Natural killer cell (primary cell): Measurements from ENCODE around the gene KLK7. TPM values are rescaled to one million over a fixed set of nuclear protein-coding genes. Genes with fewer than 3 reads are reported as not detected.

Experiments
- ATAC-seq, 3 donors: fragments of 150-1000 bp in 2 of 3; fragments of 200-7000 bp in 1 of 3; cut with Tn5 transposase; 1 replicate in 1 of 3; 2 replicates in 2 of 3; pipeline ENCODE4 v1.10.0; 2021; ENCODE audit warnings: mild to moderate bottlenecking in 2 of 3, moderate library complexity in 2 of 3
- DNase-seq, 2 donors: peaks; one replicate each; pipeline versions ENCODE4 v3.0.0 to v3.0.0-alpha.2; 2013 to 2021; ENCODE audit warnings: mixed read lengths in 1 of 2
- H3K27ac ChIP-seq: one replicate; pipeline ENCODE4 v1.5.1; 2013; ENCODE audit warnings: mild to moderate bottlenecking, low read length
- H3K27me3 ChIP-seq: one replicate; pipeline ENCODE4 v1.6.1; 2013; ENCODE audit warnings: low read length; ENCODE audit not compliant: control insufficient read depth, insufficient read depth
- H3K36me3 ChIP-seq: one replicate; pipeline ENCODE4 v1.6.1; 2013; ENCODE audit warnings: low read length; ENCODE audit not compliant: control insufficient read depth, insufficient read depth
- H3K4me1 ChIP-seq: one replicate; pipeline ENCODE4 v1.6.1; 2013; ENCODE audit warnings: low read length; ENCODE audit not compliant: control insufficient read depth, insufficient read depth
- H3K4me3 ChIP-seq: one replicate; pipeline ENCODE4 v1.5.1; 2013; ENCODE audit warnings: low read length
- H3K9me3 ChIP-seq: one replicate; pipeline ENCODE4 v1.6.1; 2013; ENCODE audit warnings: low read length; ENCODE audit not compliant: control insufficient read depth, insufficient read depth
- H3K27ac Mint-ChIP-seq, 2 donors: one replicate each; pipeline ENCODE4 v1.8.0; 2022; ENCODE audit warnings: mild to moderate bottlenecking in 2 of 2, mixed read lengths in 2 of 2, moderate library complexity in 1 of 2
- H3K27me3 Mint-ChIP-seq, 2 donors: one replicate each; pipeline ENCODE4 v1.8.0; 2022; ENCODE audit warnings: low read depth in 2 of 2, mixed read lengths in 2 of 2
- H3K36me3 Mint-ChIP-seq: one replicate; pipeline ENCODE4 v1.8.0; 2022; ENCODE audit warnings: mixed read lengths
- H3K4me1 Mint-ChIP-seq, 2 donors: one replicate each; pipeline ENCODE4 v1.8.0; 2022; ENCODE audit warnings: mixed read lengths in 2 of 2
- H3K4me3 Mint-ChIP-seq: one replicate; pipeline ENCODE4 v1.8.0; 2022; ENCODE audit warnings: mild to moderate bottlenecking, moderate library complexity, mixed read lengths
- H3K9me3 Mint-ChIP-seq, 2 donors: one replicate each; pipeline ENCODE4 v1.8.0; 2022; ENCODE audit warnings: mixed read lengths in 2 of 2
- CTCF ChIP-seq: fragments of 200-600 bp; IDR thresholded peaks from one replicate; pipeline ENCODE4 v1.8.0; 2022; ENCODE audit warnings: antibody characterized with exemption
- WGBS: methylation state at CpG from one replicate; pipeline ENCODE4 v1.1.7; 2013; ENCODE audit warnings: missing lambda C conversion rate; ENCODE audit not compliant: insufficient coverage; 5-methylcytosine and 5-hydroxymethylcytosine counted together
- intact Hi-C: fragments of 100-400 bp; cut with micrococcal nuclease; formaldehyde crosslinking; loops from one replicate; pipeline ENCODE4 v1.14.2; 2022
- total RNA-seq, 4 donors: library from RNA; stranded (reverse); fragments of 120-200 nt in 1 of 4; gene quantifications; one replicate each; pipeline versions ENCODE4 v1.2.3 to v1.2.4, GENCODE V29; 2013 to 2022

Gene KLK7
- total RNA-seq, 3 donors from 2014 or later (not counting 1 experiment from before 2014, with no cell fraction given) = not detected

- Mint-ChIP-seq H3K9me3 (peaks cover 7 to 8% of the 10 kb centered on the region in 2 donors), H3K36me3 (no peaks in the 10 kb centered on the region), H3K27me3 (peaks cover 17 to 25% of the 10 kb centered on the region in 2 donors), H3K27ac (no peak overlapping the region), H3K4me1 (no peaks in the 10 kb centered on the region), H3K4me3 (no peak overlapping the region)
- ATAC-seq = no peak
- intact Hi-C loops = no loop called here
- 86% methylated on average over 6 of the region's 6 CpGs for WGBS
- no peak for DNase-seq
- H3K4me1 ChIP-seq = no peaks in the 10 kb centered on the region
- no peaks in the 10 kb centered on the region for H3K9me3 ChIP-seq
- no peak overlapping the region for H3K4me3 ChIP-seq
- no peak for TF ChIP-seq CTCF
- H3K27me3 ChIP-seq = no peaks in the 10 kb centered on the region
- H3K27ac ChIP-seq = no peak overlapping the region
- no peaks in the 10 kb centered on the region for H3K36me3 ChIP-seq
Observed at GRCh38 chr19:50963381-50963780, 20.3 kb downstream of the KLK7 start.

- peaks cover 7 to 8% of the 10 kb centered on the region in 2 donors for H3K9me3 Mint-ChIP-seq
- no peaks in the 10 kb centered on the region for H3K4me1 Mint-ChIP-seq
- Histone ChIP-seq H3K4me3 (no peak overlapping the region), H3K27ac (no peak overlapping the region), H3K9me3 (no peaks in the 10 kb centered on the region), H3K36me3 (no peaks in the 10 kb centered on the region), H3K27me3 (no peaks in the 10 kb centered on the region), H3K4me1 (no peaks in the 10 kb centered on the region)
- ATAC-seq (no peak), DNase-seq (no peak)
- H3K27ac Mint-ChIP-seq = no peak overlapping the region
- 91% methylated on average over 1 of the region's 1 CpG for WGBS
- intact Hi-C loops = no loop called here
- peaks cover 17 to 28% of the 10 kb centered on the region in 2 donors for H3K27me3 Mint-ChIP-seq
- H3K36me3 Mint-ChIP-seq = no peaks in the 10 kb centered on the region
- TF ChIP-seq CTCF = no peak
- H3K4me3 Mint-ChIP-seq = no peak overlapping the region
Observed at GRCh38 chr19:50962245-50962644, 21.5 kb downstream of the KLK7 start.

- no peak for ATAC-seq
- 76% methylated on average over 7 of the region's 9 CpGs for WGBS
- Histone ChIP-seq H3K27ac (no peak overlapping the region), H3K27me3 (no peaks in the 10 kb centered on the region), H3K4me3 (no peak overlapping the region), H3K9me3 (no peaks in the 10 kb centered on the region), H3K36me3 (no peaks in the 10 kb centered on the region), H3K4me1 (no peaks in the 10 kb centered on the region)
- H3K36me3 Mint-ChIP-seq = no peaks in the 10 kb centered on the region
- H3K27ac Mint-ChIP-seq = no peak overlapping the region
- H3K9me3 Mint-ChIP-seq = peaks cover 7 to 8% of the 10 kb centered on the region in 2 donors
- intact Hi-C loops = no loop called here
- H3K4me1 Mint-ChIP-seq = no peaks in the 10 kb centered on the region
- H3K27me3 Mint-ChIP-seq = peaks cover 9 to 23% of the 10 kb centered on the region in 2 donors
- no peak for TF ChIP-seq CTCF
- no peak overlapping the region for H3K4me3 Mint-ChIP-seq
- no peak for DNase-seq
Observed at GRCh38 chr19:50959731-50960500, 23.8 kb downstream of the KLK7 start.

- Histone ChIP-seq H3K36me3 (no peaks in the 10 kb centered on the region), H3K4me3 (no peak overlapping the region), H3K9me3 (no peaks in the 10 kb centered on the region), H3K27ac (no peak overlapping the region), H3K27me3 (no peaks in the 10 kb centered on the region), H3K4me1 (no peaks in the 10 kb centered on the region)
- Mint-ChIP-seq H3K4me3 (no peak overlapping the region), H3K4me1 (no peaks in the 10 kb centered on the region), H3K27me3 (peaks cover 0 to 18% of the 10 kb centered on the region in 2 donors), H3K9me3 (peaks cover 4% of the 10 kb centered on the region in 2 donors), H3K27ac (no peak overlapping the region), H3K36me3 (no peaks in the 10 kb centered on the region)
- ATAC-seq (no peak), DNase-seq (no peak)
- 62% methylated on average over 8 of the region's 8 CpGs for WGBS
- no peak for TF ChIP-seq CTCF
- intact Hi-C loops = no loop called here
Observed at GRCh38 chr19:50957587-50957986, 26.1 kb downstream of the KLK7 start.
